Hematopoietic multipotent progenitor cell treated with erythropoietin and hydrocortisone succinate and interleukin-3 and kit ligand, for 6 days (in vitro differentiated cells): ENCODE measurements around the gene NRP1.

Experiments
- DNase-seq: peaks from one replicate; pipeline ENCODE4 v3.0.0-alpha.2; 2015

NRP1 gene

GRCh38 chr10:33256458-33256857 lies 78.0 kb downstream of the NRP1 start:
- DNase-seq: no peak

- DNase-seq: no peak
Observed at GRCh38 chr10:33254556-33255160, 79.8 kb downstream of the NRP1 start.

GRCh38 chr10:33253411-33253810 lies 81.1 kb downstream of the NRP1 start:
- DNase-seq: no peak

GRCh38 chr10:33252794-33253203 lies 81.7 kb downstream of the NRP1 start:
- DNase-seq: no peak

- DNase-seq: no peak
Observed at GRCh38 chr10:33252324-33252723, 82.1 kb downstream of the NRP1 start.

GRCh38 chr10:33249659-33250345 lies 84.7 kb downstream of the NRP1 start:
- DNase-seq: no peak

- no peak for DNase-seq
Observed at GRCh38 chr10:33249137-33249536, 85.3 kb downstream of the NRP1 start.

GRCh38 chr10:33248638-33249037 lies 85.8 kb downstream of the NRP1 start:
- peak; percentile 21 for DNase-seq

- DNase-seq: no peak
Observed at GRCh38 chr10:33247221-33247922, 87.1 kb downstream of the NRP1 start.

- DNase-seq: no peak
Observed at GRCh38 chr10:33245343-33245742, 89.1 kb downstream of the NRP1 start.

GRCh38 chr10:33244354-33244967 lies 90.0 kb downstream of the NRP1 start:
- no peak for DNase-seq

GRCh38 chr10:33243703-33244102 lies 90.8 kb downstream of the NRP1 start:
- DNase-seq: no peak

- DNase-seq: no peak
Observed at GRCh38 chr10:33242931-33243330, 91.5 kb downstream of the NRP1 start.

- no peak for DNase-seq
Observed at GRCh38 chr10:33241351-33241750, 93.1 kb downstream of the NRP1 start.

- no peak for DNase-seq
Observed at GRCh38 chr10:33240931-33241330, 93.5 kb downstream of the NRP1 start.

GRCh38 chr10:33240258-33240657 lies 94.2 kb downstream of the NRP1 start:
- DNase-seq: no peak

- no peak for DNase-seq
Observed at GRCh38 chr10:33239257-33239656, 95.2 kb downstream of the NRP1 start.

- DNase-seq: no peak
Observed at GRCh38 chr10:33238643-33239042, 95.8 kb downstream of the NRP1 start.

GRCh38 chr10:33237736-33238624 lies 96.5 kb downstream of the NRP1 start:
- DNase-seq: no peak

- DNase-seq: no peak
Observed at GRCh38 chr10:33236916-33237315, 97.6 kb downstream of the NRP1 start.

GRCh38 chr10:33235951-33236350 lies 98.5 kb downstream of the NRP1 start:
- no peak for DNase-seq

GRCh38 chr10:33235251-33235884 lies 99.1 kb downstream of the NRP1 start:
- no peak for DNase-seq
